H1 (cell line): Measurements from ENCODE around the gene RRAD. TPM values are rescaled to one million over a fixed set of nuclear protein-coding genes. Genes with fewer than 3 reads are reported as not detected.

Experiments
- CTCF ChIA-PET: fragments of 300-600 bp; sonication (Branson Sonifier 250); formaldehyde crosslinking; loops from one replicate; lab custom pipeline; 2021; ENCODE audit not compliant: partially characterized antibody; lab: Charles Lee
- POLR2A ChIA-PET: fragments of 300-600 bp; sonication (Branson Sonifier 250); formaldehyde crosslinking; loops from one replicate; lab custom pipeline; 2021; ENCODE audit warnings: inconsistent platforms; ENCODE audit not compliant: partially characterized antibody; lab: Charles Lee
- DNase-seq, 2 experiments: peaks; one replicate each; pipeline versions ENCODE4 v3.0.0 to v3.0.0-alpha.2; 2010 to 2022; ENCODE audit warnings: low spot score in 2 of 2, low read depth in 1 of 2, mixed read lengths in 1 of 2
- FAIRE-seq: peaks from 2 replicates; lab custom pipeline; 2011; peaks lifted over from hg19 to GRCh38; lab: Jason Lieb, UNC
- H2AFZ ChIP-seq: 2 replicates; pipeline ENCODE4 v1.8.1; 2012; ENCODE audit warnings: low read length, inconsistent platforms
- H2AK5ac ChIP-seq: 2 replicates; pipeline ENCODE4 v1.6.1; 2013; ENCODE audit warnings: low read depth, low read length
- H2BK120ac ChIP-seq: replicated peaks from 2 replicates; pipeline ENCODE3; 2013; ENCODE audit warnings: low read depth, low read length, inconsistent platforms
- H2BK12ac ChIP-seq: 2 replicates; pipeline ENCODE4 v1.6.1; 2013; ENCODE audit warnings: low read depth, low read length
- H2BK15ac ChIP-seq: 2 replicates; pipeline ENCODE4 v1.6.1; 2013; ENCODE audit warnings: low read length
- H2BK20ac ChIP-seq: 2 replicates; pipeline ENCODE4 v1.6.1; 2013; ENCODE audit warnings: low read length
- H2BK5ac ChIP-seq: 2 replicates; pipeline ENCODE4 v1.6.1; 2013; ENCODE audit warnings: low read depth, low read length
- H3K14ac ChIP-seq: 2 replicates; pipeline ENCODE4 v1.6.1; 2013; ENCODE audit warnings: inconsistent platforms; ENCODE audit not compliant: insufficient read length
- H3K18ac ChIP-seq: 2 replicates; pipeline ENCODE4 v1.6.1; 2013; ENCODE audit warnings: low read length; ENCODE audit errors: extremely low read depth
- H3K23ac ChIP-seq: 2 replicates; pipeline ENCODE4 v1.6.1; 2013; ENCODE audit warnings: inconsistent platforms; ENCODE audit not compliant: insufficient read length
- H3K23me2 ChIP-seq: 2 replicates; pipeline ENCODE4 v1.6.1; 2013; ENCODE audit warnings: low read depth, low read length
- H3K27ac ChIP-seq: 2 replicates; pipeline ENCODE4 v1.6.1; 2011; ENCODE audit warnings: low read depth, low read length, inconsistent platforms
- H3K27me3 ChIP-seq, 4 experiments: replicated peaks in 1 of 4; 1 replicate in 1 of 4; 2 replicates in 3 of 4; pipeline versions ENCODE4 v1.6.1 to v1.8.1; 2011 to 2013; ENCODE audit warnings: low read length in 3 of 4, mild to moderate bottlenecking in 3 of 4, inconsistent platforms in 2 of 4, mixed read lengths in 2 of 4, moderate library complexity in 1 of 4; ENCODE audit not compliant: control insufficient read depth in 3 of 4, insufficient read depth in 3 of 4; ENCODE audit errors: extremely low read depth in 1 of 4
- H3K36me3 ChIP-seq, 4 experiments: 2 replicates each; pipeline versions ENCODE4 v1.6.1 to v1.8.1; 2011 to 2013; ENCODE audit warnings: mild to moderate bottlenecking in 4 of 4, low read length in 3 of 4, moderate library complexity in 2 of 4, control low read depth in 1 of 4, inconsistent platforms in 1 of 4; ENCODE audit not compliant: insufficient read depth in 4 of 4, control insufficient read depth in 2 of 4
- H3K4ac ChIP-seq: replicated peaks from 2 replicates; pipeline ENCODE3; 2013; ENCODE audit warnings: low read length, low read depth, mixed read lengths, inconsistent platforms; ENCODE audit not compliant: insufficient read length
- H3K4me1 ChIP-seq, 4 experiments: replicated peaks in 1 of 4; 1 replicate in 1 of 4; 2 replicates in 3 of 4; pipeline versions ENCODE4 v1.6.1 to v1.8.1; 2011 to 2013; ENCODE audit warnings: low read length in 3 of 4, inconsistent platforms in 2 of 4, mixed read lengths in 1 of 4; ENCODE audit not compliant: insufficient read depth in 4 of 4, control insufficient read depth in 3 of 4
- H3K4me2 ChIP-seq, 2 experiments: 2 replicates each; pipeline versions ENCODE4 v1.6.1 to v1.8.1; 2011 to 2013; ENCODE audit warnings: low read depth in 2 of 2, low read length in 2 of 2, control low read depth in 1 of 2, inconsistent platforms in 1 of 2, mild to moderate bottlenecking in 1 of 2; ENCODE audit not compliant: insufficient read depth in 1 of 2
- H3K4me3 ChIP-seq, 4 experiments: fragments of 200-600, 300-600 bp in 1 of 4; sonication (generic), shearing (Covaris generic), sonication (Bioruptor Twin) in 1 of 4; 2 replicates each; pipeline versions ENCODE4 v1.5.1 to v1.8.1; 2011 to 2016; ENCODE audit warnings: low read length in 4 of 4, low read depth in 3 of 4, control low read depth in 2 of 4, inconsistent platforms in 2 of 4, mild to moderate bottlenecking in 2 of 4, mixed read lengths in 1 of 4, moderate library complexity in 1 of 4; ENCODE audit not compliant: insufficient read depth in 2 of 4; ENCODE audit errors: extremely low read depth in 1 of 4
- H3K56ac ChIP-seq: replicated peaks from 2 replicates; pipeline ENCODE3; 2013; ENCODE audit warnings: low read depth, mild to moderate bottlenecking, mixed read lengths, low read length, inconsistent platforms; ENCODE audit not compliant: insufficient read length
- H3K79me1 ChIP-seq: 2 replicates; pipeline ENCODE4 v1.6.1; 2013; ENCODE audit warnings: low read depth, low read length, control low read depth
- H3K79me2 ChIP-seq, 2 experiments: 2 replicates each; pipeline versions ENCODE4 v1.6.1 to v1.8.1; 2012 to 2013; ENCODE audit warnings: low read length in 2 of 2, mild to moderate bottlenecking in 2 of 2, inconsistent platforms in 1 of 2; ENCODE audit not compliant: insufficient read depth in 2 of 2, control insufficient read depth in 1 of 2
- H3K9ac ChIP-seq, 4 experiments: replicated peaks in 1 of 4; 1 replicate in 1 of 4; 2 replicates in 3 of 4; pipeline versions ENCODE4 v1.6.1 to v1.8.1; 2011 to 2013; ENCODE audit warnings: low read depth in 3 of 4, low read length in 3 of 4, control low read depth in 2 of 4, mild to moderate bottlenecking in 2 of 4, moderate library complexity in 2 of 4, inconsistent platforms in 1 of 4; ENCODE audit errors: extremely low read depth in 1 of 4
- H3K9me3 ChIP-seq, 2 experiments: 2 replicates each; pipeline versions ENCODE4 v1.6.1 to v1.8.1; 2012 to 2013; ENCODE audit warnings: mild to moderate bottlenecking in 2 of 2, moderate library complexity in 2 of 2, control low read depth in 1 of 2, inconsistent platforms in 1 of 2, low read depth in 1 of 2, low read length in 1 of 2, mixed read lengths in 1 of 2; ENCODE audit not compliant: insufficient read depth in 2 of 2
- H4K20me1 ChIP-seq, 2 experiments: replicated peaks in 1 of 2; 2 replicates each; pipeline versions ENCODE3 to v1.8.1; 2011 to 2013; ENCODE audit warnings: inconsistent platforms in 2 of 2, low read length in 2 of 2, mild to moderate bottlenecking in 1 of 2; ENCODE audit not compliant: insufficient read depth in 2 of 2, control insufficient read depth in 1 of 2
- H4K5ac ChIP-seq: 2 replicates; pipeline ENCODE4 v1.6.1; 2013; ENCODE audit warnings: low read length, low read depth, mixed read lengths, inconsistent platforms; ENCODE audit not compliant: insufficient read length
- H4K8ac ChIP-seq: 2 replicates; pipeline ENCODE4 v1.8.0; 2013; ENCODE audit warnings: mild to moderate bottlenecking, moderate library complexity, low read length, inconsistent platforms; ENCODE audit not compliant: insufficient read depth; ENCODE audit errors: extremely low read depth
- H4K91ac ChIP-seq: replicated peaks from 2 replicates; pipeline ENCODE3; 2013; ENCODE audit warnings: low read length, mixed read lengths, inconsistent platforms; ENCODE audit not compliant: insufficient read length
- BRCA1 ChIP-seq: IDR thresholded peaks from 2 replicates; pipeline ENCODE4 v1.6.1; 2012; ENCODE audit warnings: low read depth, low read length, improper control_type of control experiment
- WGBS, 2 experiments: shearing (Covaris generic) in 1 of 2; methylation state at CpG; one replicate each; pipeline versions ENCODE4 v1.1.6 to v1.1.7; 2013 to 2015; ENCODE audit warnings: low lambda C conversion rate in 2 of 2, mixed read lengths in 2 of 2, inconsistent platforms in 1 of 2, low coverage in 1 of 2, missing lambda C conversion rate in 1 of 2; ENCODE audit not compliant: insufficient replicate concordance in 2 of 2, insufficient coverage in 1 of 2, insufficient read length in 1 of 2; ENCODE audit errors: extremely low coverage in 1 of 2, missing lambda C conversion rate in 1 of 2; 5-methylcytosine and 5-hydroxymethylcytosine counted together
- polyA plus RNA-seq, 7 experiments: library from polyadenylated mRNA; depleted of rRNA in 3 of 7; stranded (reverse) in 5 of 7; unstranded in 2 of 7; fragments of >200 nt in 5 of 7; fragments of 200-250 nt in 2 of 7; gene quantifications; 1 replicate in 5 of 7; 2 replicates in 1 of 7; 4 replicates in 1 of 7; pipeline versions ENCODE4 v1.2.1 to v1.2.3, GENCODE V29; 2011 to 2013; ENCODE audit warnings: missing spikeins in 2 of 7, mixed read lengths in 2 of 7
- total RNA-seq: library from RNA; stranded (reverse); fragmentation: NEBNext Ultra II Directional; extraction: Animal tissue kit (Norgen Biotek cat#: 25700); gene quantifications from 2 replicates; pipeline ENCODE4 v1.2.1, GENCODE V29; 2021

Gene RRAD
- total and polyA plus RNA-seq, 2 of the 8 experiments (the other 6 are each of a cell fraction or from before 2014, with no cell fraction given): 0.17 TPM; not detected in 1

- no peak for FAIRE-seq
- CTCF ChIA-PET: interaction anchor here (0.7 to 5.5 kb wide), 8 partner anchors 15 to 172 kb away, joined by 3 to 44 read pairs (median 7); no protein-coding TSS in a partner anchor
Observed at GRCh38 chr16:66932076-66932475, 6.7 kb upstream of the RRAD start.

More at GRCh38 chr16:66932076-66932475, 6.7 kb upstream of the RRAD start:
- DNase-seq: no peak
- no peak overlapping the region for H3K23ac ChIP-seq
- TF ChIP-seq BRCA1: no peak
- TF ChIP-seq, all 59 proteins: peak for 0
- H2BK20ac ChIP-seq: no peak overlapping the region
- H3K27me3 ChIP-seq: peaks cover 0 to 13% (median 8%) of the 10 kb centered on the region in 4 experiments; a peak in 4 of 7 replicates
- no peak overlapping the region for H3K18ac ChIP-seq
- peaks cover 15% of the 10 kb centered on the region; the same call in 1 of the 2 replicates for H3K23me2 ChIP-seq
- no peak overlapping the region for H2BK12ac ChIP-seq
- no peak overlapping the region for H2AK5ac ChIP-seq
- peaks cover 2% of the 10 kb centered on the region in 2 experiments for H4K20me1 ChIP-seq
- H4K8ac ChIP-seq: peak overlapping the region; percentile 40; the same call in 1 of the 2 replicates
- peaks cover 0 to 3% (median under 1%) of the 10 kb centered on the region in 4 experiments; a peak in 3 of 8 replicates for H3K36me3 ChIP-seq
- H4K91ac ChIP-seq: no peak overlapping the region
- no peaks in the 10 kb centered on the region; a peak in 1 of 4 replicates for H3K79me2 ChIP-seq
- no peak overlapping the region for H4K5ac ChIP-seq
- no peak overlapping the region for H2AFZ ChIP-seq
- no peak overlapping the region for H3K14ac ChIP-seq
- 92% methylated on average over 4 of the region's 4 CpGs; no CpG with 5 or more reads in 1 of the 2 experiments for WGBS, 2 experiments
- H3K4me1 ChIP-seq: peaks cover 0 to 11% (median 7%) of the 10 kb centered on the region in 4 experiments; a peak in 4 of 7 replicates
- no peak overlapping the region for H3K27ac ChIP-seq
- no peak overlapping the region for H3K56ac ChIP-seq
- no peak overlapping the region for H2BK15ac ChIP-seq
- H3K79me1 ChIP-seq: no peaks in the 10 kb centered on the region; the same call in 1 of the 2 replicates
- no peak overlapping the region for H3K9ac ChIP-seq
- POLR2A ChIA-PET: interaction anchor here (2.0 kb wide), 1 partner anchor 51 kb away, joined by 7 read pairs; the partner anchor contains the start of gene PDP2
- no peak overlapping the region for H3K4ac ChIP-seq
- H2BK5ac ChIP-seq: no peak overlapping the region
- H3K4me2 ChIP-seq: no peak overlapping the region
- no peaks in the 10 kb centered on the region for H3K9me3 ChIP-seq
- H3K4me3 ChIP-seq: no peak overlapping the region
- no peak overlapping the region for H2BK120ac ChIP-seq
